ENCODE measurements around the gene KRTAP10-11. TPM values are rescaled to one million over a fixed set of nuclear protein-coding genes. Genes with fewer than 3 reads are reported as not detected.

The KRTAP10-11 gene
- total and polyA plus RNA-seq, 2 of the 8 experiments (the other 6 are each of a cell fraction or from before 2014, with no cell fraction given) = not detected

GRCh38 chr21:44599264-44600029 is 46.8 kb upstream of the KRTAP10-11 start (continued):
- no peak for TF ChIP-seq EZH2 (IDR thresholded peaks at IDR 0.05; ENCODE audit: low read depth, low read length, severe bottlenecking)
- TF ChIP-seq TAF7 (optimal IDR thresholded peaks at IDR 0.05; ENCODE audit: borderline replicate concordance, low read depth, low read length) = no peak
- no peak for TF ChIP-seq ASH2L (IDR thresholded peaks at IDR 0.05; ENCODE audit: low read length)
- TF ChIP-seq BACH1 (IDR thresholded peaks at IDR 0.05; ENCODE audit: low read length) = no peak
- no peak for TF ChIP-seq SRF (IDR thresholded peaks at IDR 0.05; ENCODE audit: low read depth, low read length)
- TF ChIP-seq ATF3 (IDR thresholded peaks at IDR 0.05; ENCODE audit: insufficient read depth, low read depth, low read length) = no peak
- no peak for TF ChIP-seq CBX5 (IDR thresholded peaks at IDR 0.05; ENCODE audit: low read depth, low read length)
- no peak for TF ChIP-seq POU5F1 (IDR thresholded peaks at IDR 0.05; ENCODE audit: low read depth, low read length)
- no peak for TF ChIP-seq FOSL1 (IDR thresholded peaks at IDR 0.05; ENCODE audit: insufficient read depth, low read depth, low read length)
